DND-41 (cell line): ENCODE measurements around the gene PDXK.

Experiments used
- ATAC-seq: fragments of 200-7000 bp; cut with Tn5 transposase; 3 replicates; pipeline ENCODE4 v1.9.1; 2021; ENCODE audit warnings: low read depth; ENCODE audit not compliant: insufficient read depth
- DNase-seq: peaks from one replicate; pipeline ENCODE4 v3.0.0-alpha.2; 2020
- H2AFZ ChIP-seq: 2 replicates; pipeline ENCODE4 v1.6.0; 2012; ENCODE audit warnings: low read depth, low read length
- H3K27ac ChIP-seq: 2 replicates; pipeline ENCODE4 v1.5.1; 2012; ENCODE audit warnings: low read length, inconsistent platforms
- H3K27me3 ChIP-seq: fragments of 200-600 bp; sonication (generic); 2 replicates; pipeline ENCODE4 v1.6.0; 2012; ENCODE audit warnings: low read length, mild to moderate bottlenecking, inconsistent platforms; ENCODE audit not compliant: insufficient read depth, poor library complexity
- H3K36me3 ChIP-seq: 2 replicates; pipeline ENCODE4 v1.5.1; 2012; ENCODE audit warnings: low read length, inconsistent platforms; ENCODE audit not compliant: insufficient read depth
- H3K4me1 ChIP-seq: 2 replicates; pipeline ENCODE4 v1.5.1; 2012; ENCODE audit warnings: mild to moderate bottlenecking, low read length; ENCODE audit not compliant: insufficient read depth
- H3K4me2 ChIP-seq: 2 replicates; pipeline ENCODE4 v1.6.0; 2012; ENCODE audit warnings: mild to moderate bottlenecking, moderate library complexity, low read length, inconsistent platforms; ENCODE audit not compliant: insufficient read depth
- H3K4me3 ChIP-seq, 2 experiments: fragments of 200-600 bp in 1 of 2; shearing (Covaris generic) in 1 of 2; 2 replicates each; pipeline ENCODE4 v1.5.1; 2012 to 2016; ENCODE audit warnings: inconsistent platforms in 2 of 2, low read length in 2 of 2, mild to moderate bottlenecking in 2 of 2, low read depth in 1 of 2, moderate library complexity in 1 of 2
- H3K79me2 ChIP-seq: 2 replicates; pipeline ENCODE4 v1.6.0; 2012; ENCODE audit warnings: low read length, inconsistent platforms; ENCODE audit not compliant: insufficient read depth
- H3K9ac ChIP-seq: 2 replicates; pipeline ENCODE4 v1.6.0; 2012; ENCODE audit warnings: low read depth, mild to moderate bottlenecking, inconsistent platforms, low read length, moderate library complexity
- H3K9me3 ChIP-seq: 2 replicates; pipeline ENCODE4 v1.5.1; 2012; ENCODE audit warnings: low read length, moderate library complexity, mild to moderate bottlenecking, inconsistent platforms; ENCODE audit not compliant: insufficient read depth, severe bottlenecking
- H4K20me1 ChIP-seq: 2 replicates; pipeline ENCODE4 v1.6.0; 2012; ENCODE audit warnings: low read length; ENCODE audit not compliant: insufficient read depth
- CTCF ChIP-seq: IDR thresholded peaks from 2 replicates; pipeline ENCODE4 v1.5.1; 2012; ENCODE audit warnings: borderline replicate concordance, low read length, moderate library complexity, mild to moderate bottlenecking; ENCODE audit not compliant: poor library complexity, severe bottlenecking; ENCODE audit errors: extremely low read depth
- EZH2 ChIP-seq: IDR thresholded peaks from 3 replicates; pipeline ENCODE4 v1.6.1; 2012; ENCODE audit warnings: borderline replicate concordance, low read depth, mild to moderate bottlenecking, moderate library complexity, low read length, inconsistent platforms; ENCODE audit not compliant: severe bottlenecking

The PDXK gene

GRCh38 chr21:43763901-43764523 is 45.1 kb downstream of the PDXK start:
- no peak for DNase-seq
- H3K27ac ChIP-seq, result no peak overlapping the region

GRCh38 chr21:43764576-43765495 is 45.9 kb downstream of the PDXK start:
- H3K79me2 ChIP-seq, result no peaks in the 10 kb centered on the region
- H3K27ac ChIP-seq, result no peak overlapping the region
- no peak overlapping the region for H3K9ac ChIP-seq
- no peak for ATAC-seq
- H3K4me2 ChIP-seq, result no peak overlapping the region
- H2AFZ ChIP-seq, result no peak overlapping the region
- no peaks in the 10 kb centered on the region for H3K4me1 ChIP-seq
- DNase-seq, result no peak
- H4K20me1 ChIP-seq, result no peaks in the 10 kb centered on the region
- no peaks in the 10 kb centered on the region for H3K9me3 ChIP-seq
- H3K4me3 ChIP-seq, result no peak overlapping the region
- no peaks in the 10 kb centered on the region for H3K27me3 ChIP-seq
- H3K36me3 ChIP-seq, result no peaks in the 10 kb centered on the region
- TF ChIP-seq EZH2 (no peak), CTCF (no peak)

More at GRCh38 chr21:43763901-43764523, 45.1 kb downstream of the PDXK start:
- no peaks in the 10 kb centered on the region for H3K9me3 ChIP-seq
- no peak overlapping the region for H3K9ac ChIP-seq
- no peaks in the 10 kb centered on the region for H3K4me1 ChIP-seq
- no peaks in the 10 kb centered on the region for H3K27me3 ChIP-seq
- no peaks in the 10 kb centered on the region for H3K36me3 ChIP-seq
- H3K4me3 ChIP-seq, result no peak overlapping the region
- no peak for ATAC-seq
- TF ChIP-seq CTCF, result no peak
- TF ChIP-seq EZH2, result no peak
- no peaks in the 10 kb centered on the region for H4K20me1 ChIP-seq
- H3K4me2 ChIP-seq, result no peak overlapping the region
- H2AFZ ChIP-seq, result no peak overlapping the region
- no peaks in the 10 kb centered on the region for H3K79me2 ChIP-seq

- no peak for DNase-seq
Observed at GRCh38 chr21:43766734-43767497, 48.0 kb downstream of the PDXK start.

More at GRCh38 chr21:43766734-43767497, 48.0 kb downstream of the PDXK start:
- H3K9ac ChIP-seq, result no peak overlapping the region
- no peak overlapping the region for H3K27ac ChIP-seq
- no peaks in the 10 kb centered on the region for H3K9me3 ChIP-seq
- no peak for ATAC-seq
- TF ChIP-seq CTCF (no peak), EZH2 (no peak)
- H3K4me2 ChIP-seq, result no peak overlapping the region
- no peaks in the 10 kb centered on the region for H3K27me3 ChIP-seq
- no peak overlapping the region for H3K4me3 ChIP-seq
- no peak overlapping the region for H2AFZ ChIP-seq
- H3K36me3 ChIP-seq, result no peaks in the 10 kb centered on the region
- no peaks in the 10 kb centered on the region for H3K79me2 ChIP-seq
- no peaks in the 10 kb centered on the region for H4K20me1 ChIP-seq
- H3K4me1 ChIP-seq, result no peaks in the 10 kb centered on the region
